Duodenal mucosa (tissue), 2 donors: ENCODE measurements around the gene AGFG2.
"Not testable (repeated sequence)": the region's sequence is repeated elsewhere in the genome, so short reads cannot be mapped to it uniquely, and the experiment has no call there.

ENCODE experiments used
- H3K27ac ChIP-seq: one replicate; pipeline ENCODE4 v1.7.0; 2013; ENCODE audit warnings: low read depth, low read length
- H3K27me3 ChIP-seq, 2 donors: one replicate each; pipeline ENCODE4 v1.7.0; 2013; ENCODE audit warnings: low read length in 2 of 2, control low read depth in 1 of 2; ENCODE audit not compliant: insufficient read depth in 2 of 2, control insufficient read depth in 1 of 2
- H3K36me3 ChIP-seq, 2 donors: one replicate each; pipeline ENCODE4 v1.7.0; 2013; ENCODE audit warnings: low read length in 2 of 2, control low read depth in 1 of 2; ENCODE audit not compliant: insufficient read depth in 2 of 2, control insufficient read depth in 1 of 2
- H3K4me1 ChIP-seq, 2 donors: one replicate each; pipeline ENCODE4 v1.7.0; 2013; ENCODE audit warnings: low read length in 2 of 2, control low read depth in 1 of 2; ENCODE audit not compliant: insufficient read depth in 2 of 2, control insufficient read depth in 1 of 2
- H3K4me3 ChIP-seq, 2 donors: one replicate each; pipeline ENCODE4 v1.7.0; 2013; ENCODE audit warnings: low read length in 2 of 2, low read depth in 1 of 2
- H3K9ac ChIP-seq, 2 donors: one replicate each; pipeline ENCODE4 v1.7.0; 2013; ENCODE audit warnings: low read length in 2 of 2, low read depth in 1 of 2
- H3K9me3 ChIP-seq, 2 donors: one replicate each; pipeline ENCODE4 v1.7.0; 2013; ENCODE audit warnings: low read length in 2 of 2, control low read depth in 1 of 2; ENCODE audit not compliant: control insufficient read depth in 1 of 2

The AGFG2 gene

GRCh38 chr7:100548446-100548845, 9.4 kb downstream of the AGFG2 start:
- H3K27me3 ChIP-seq, H3K4me3 ChIP-seq, H3K9me3 ChIP-seq, H3K27ac ChIP-seq, H3K9ac ChIP-seq: not testable (repeated sequence)
- Histone ChIP-seq H3K36me3 (peaks cover 12 to 25% of the 10 kb centered on the region in 2 donors), H3K4me1 (peaks cover 40 to 47% of the 10 kb centered on the region in 2 donors)

GRCh38 chr7:100552532-100552931, 13.5 kb downstream of the AGFG2 start:
- Histone ChIP-seq H3K36me3 (peaks cover 33 to 50% of the 10 kb centered on the region in 2 donors), H3K9ac (no peak overlapping the region), H3K27ac (no peak overlapping the region), H3K4me1 (peaks cover 5 to 7% of the 10 kb centered on the region in 2 donors), H3K4me3 (no peak overlapping the region), H3K9me3 (no peaks in the 10 kb centered on the region), H3K27me3 (no peaks in the 10 kb centered on the region)

- no peaks in the 10 kb centered on the region for H3K27me3 ChIP-seq
- peaks cover 33 to 50% of the 10 kb centered on the region in 2 donors for H3K36me3 ChIP-seq
- no peak overlapping the region for H3K4me3 ChIP-seq
- peaks cover 0 to 2% of the 10 kb centered on the region in 2 donors for H3K4me1 ChIP-seq
- no peak overlapping the region for H3K27ac ChIP-seq
- H3K9ac ChIP-seq = no peak overlapping the region
- H3K9me3 ChIP-seq = no peaks in the 10 kb centered on the region
Measured at GRCh38 chr7:100553032-100553431, 14.0 kb downstream of the AGFG2 start.

GRCh38 chr7:100555701-100556100, 16.7 kb downstream of the AGFG2 start:
- Histone ChIP-seq H3K4me1 (peaks cover 0 to 4% of the 10 kb centered on the region in 2 donors), H3K27ac (no peak overlapping the region), H3K4me3 (no peak overlapping the region), H3K9ac (no peak overlapping the region), H3K9me3 (no peaks in the 10 kb centered on the region), H3K36me3 (peaks cover 29 to 51% of the 10 kb centered on the region in 2 donors), H3K27me3 (no peaks in the 10 kb centered on the region)

- Histone ChIP-seq H3K4me3 (no peak overlapping the region), H3K27me3 (no peaks in the 10 kb centered on the region), H3K9ac (no peak overlapping the region), H3K27ac (no peak overlapping the region), H3K36me3 (peaks cover 29 to 55% of the 10 kb centered on the region in 2 donors), H3K9me3 (no peaks in the 10 kb centered on the region), H3K4me1 (peaks cover 0 to 4% of the 10 kb centered on the region in 2 donors)
Measured at GRCh38 chr7:100556541-100556940, 17.5 kb downstream of the AGFG2 start.

- Histone ChIP-seq H3K9ac (no peak overlapping the region), H3K9me3 (no peaks in the 10 kb centered on the region), H3K4me1 (peaks cover 0 to 4% of the 10 kb centered on the region in 2 donors), H3K36me3 (peaks cover 24 to 56% of the 10 kb centered on the region in 2 donors), H3K4me3 (no peak overlapping the region), H3K27ac (no peak overlapping the region), H3K27me3 (no peaks in the 10 kb centered on the region)
Measured at GRCh38 chr7:100559127-100559526, 20.1 kb downstream of the AGFG2 start.

DNA sequence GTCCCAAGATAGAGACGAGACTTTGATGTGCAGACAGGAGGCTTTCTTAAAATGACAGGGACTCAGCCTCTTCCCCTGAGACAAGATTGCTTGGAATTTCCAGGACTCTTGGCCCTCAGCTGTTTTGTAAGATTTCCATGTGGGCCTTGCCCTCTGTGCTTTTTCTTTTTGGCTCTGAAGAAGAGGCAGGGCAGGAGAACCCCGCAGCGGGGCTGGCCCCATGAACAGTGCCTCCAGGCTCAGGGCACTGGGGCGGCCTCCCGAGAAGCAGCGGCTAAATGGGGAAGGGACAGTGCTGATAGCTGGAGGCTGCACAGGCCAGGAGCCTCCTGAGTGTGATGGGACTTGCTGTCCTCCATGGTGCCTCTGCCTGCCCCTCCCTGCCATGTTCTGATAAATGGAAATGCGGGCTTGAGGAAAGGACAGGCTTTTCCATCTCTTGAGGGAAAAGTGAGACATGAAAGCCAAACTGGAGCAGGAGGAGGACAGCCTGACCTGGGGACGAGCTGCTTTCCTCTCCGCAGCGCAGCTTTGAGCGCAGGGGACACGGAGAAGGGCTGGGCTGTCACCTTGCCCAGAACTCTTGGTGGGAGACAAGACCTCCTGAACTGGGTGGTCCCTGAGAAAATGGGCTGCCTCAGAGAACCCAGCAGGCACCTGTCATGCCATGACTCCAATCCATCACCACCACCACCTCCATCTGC, 22.6 kb downstream of the AGFG2 start:
- H3K27ac ChIP-seq = no peak overlapping the region
- no peak overlapping the region for H3K9ac ChIP-seq
- H3K4me1 ChIP-seq = peaks cover 0 to 4% of the 10 kb centered on the region in 2 donors
- H3K36me3 ChIP-seq = peaks cover 13 to 56% of the 10 kb centered on the region in 2 donors
- H3K9me3 ChIP-seq = no peaks in the 10 kb centered on the region
- no peak overlapping the region for H3K4me3 ChIP-seq
- H3K27me3 ChIP-seq = no peaks in the 10 kb centered on the region

- Histone ChIP-seq H3K27ac (no peak overlapping the region), H3K4me3 (no peak overlapping the region), H3K9me3 (no peaks in the 10 kb centered on the region), H3K4me1 (peaks cover under 1 to 7% of the 10 kb centered on the region in 2 donors), H3K27me3 (no peaks in the 10 kb centered on the region), H3K9ac (no peak overlapping the region), H3K36me3 (peaks cover 13 to 55% of the 10 kb centered on the region in 2 donors)
Measured at GRCh38 chr7:100562195-100563099, 23.4 kb downstream of the AGFG2 start.

DNA sequence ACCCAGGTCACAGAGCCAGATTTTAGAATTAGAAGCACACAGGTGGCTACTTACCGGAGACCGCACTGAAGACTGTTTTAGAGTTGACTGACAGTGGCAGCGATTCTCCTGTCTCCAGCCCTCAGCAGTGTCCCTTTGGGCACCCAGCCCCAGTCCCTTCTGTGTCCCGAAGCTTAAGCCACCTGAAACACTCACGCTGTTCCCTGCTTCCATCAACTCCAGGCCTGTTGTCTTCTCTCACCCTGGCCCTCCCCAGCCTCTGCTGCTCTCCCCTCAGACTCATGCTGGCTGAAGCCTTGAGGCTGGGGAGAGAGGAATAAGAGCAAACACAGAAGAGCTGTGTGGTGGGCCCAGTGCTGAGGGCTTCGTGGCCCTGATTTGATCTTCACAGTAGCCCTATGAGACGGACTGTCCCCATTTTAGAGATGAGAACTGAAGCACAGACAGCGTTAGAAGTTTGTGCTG, 24.1 kb downstream of the AGFG2 start:
- Histone ChIP-seq H3K4me1 (peaks cover 7 to 10% of the 10 kb centered on the region in 2 donors), H3K27me3 (no peaks in the 10 kb centered on the region), H3K9ac (no peak overlapping the region), H3K4me3 (no peak overlapping the region), H3K27ac (no peak overlapping the region), H3K9me3 (no peaks in the 10 kb centered on the region), H3K36me3 (peaks cover 13 to 55% of the 10 kb centered on the region in 2 donors)

DNA sequence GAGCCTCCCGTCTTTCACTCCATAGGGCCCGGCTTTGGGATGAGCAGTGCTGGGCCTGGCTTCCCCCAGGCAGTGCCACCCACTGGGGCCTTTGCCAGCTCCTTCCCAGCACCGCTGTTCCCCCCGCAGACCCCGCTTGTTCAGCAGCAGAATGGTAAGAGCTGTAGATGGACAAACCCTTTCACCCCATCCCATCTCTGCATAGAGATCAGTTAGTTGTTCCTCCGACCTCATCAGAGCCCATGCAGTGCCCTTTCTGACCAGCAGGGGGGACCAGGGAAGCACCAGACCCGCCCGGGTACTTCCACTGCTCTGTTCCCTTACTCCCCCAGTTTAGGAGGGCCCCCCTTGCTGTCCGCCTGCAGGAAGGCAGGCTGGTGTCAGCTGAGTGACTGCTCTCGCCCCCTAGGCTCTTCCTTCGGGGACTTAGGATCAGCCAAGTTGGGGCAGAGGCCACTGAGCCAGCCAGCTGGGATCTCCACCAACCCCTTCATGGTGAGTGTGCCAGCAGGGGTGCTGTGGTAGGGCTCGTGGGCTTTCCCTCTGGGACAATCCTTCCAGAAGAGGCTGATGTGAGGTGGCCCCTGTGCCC, 24.9 kb downstream of the AGFG2 start:
- Histone ChIP-seq H3K36me3 (peaks cover 13 to 54% of the 10 kb centered on the region in 2 donors), H3K4me1 (peaks cover 14 to 16% of the 10 kb centered on the region in 2 donors), H3K27ac (no peak overlapping the region), H3K4me3 (no peak overlapping the region), H3K9me3 (no peaks in the 10 kb centered on the region), H3K27me3 (no peaks in the 10 kb centered on the region), H3K9ac (peak overlapping the region in 1 of 2 donors; percentile 43)
